Measurements from ENCODE around the gene ZNF664.

ZNF664 gene

DNA sequence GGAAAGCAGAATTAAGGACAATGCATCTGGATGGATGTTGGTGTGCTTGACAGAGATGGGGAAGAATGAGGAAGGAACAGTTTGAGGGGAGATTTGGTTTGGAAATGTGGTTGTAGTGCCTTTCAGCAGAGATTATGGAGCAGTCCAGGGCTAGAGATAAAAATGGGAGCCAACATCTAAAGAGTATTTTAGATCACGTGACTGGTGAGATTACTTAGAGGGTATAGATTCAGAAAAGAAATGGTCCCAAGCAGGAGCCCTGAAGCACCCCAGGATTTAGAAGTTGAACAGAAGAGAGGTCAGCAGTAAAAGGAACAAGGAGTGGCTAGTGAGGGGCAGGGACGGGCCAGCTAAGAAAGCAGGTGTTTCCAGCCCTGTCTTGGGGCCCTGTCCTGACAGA, 29.6 kb downstream of the ZNF664 start:
- no peaks in the 10 kb centered on the region for H3K4me1 ChIP-seq (ENCODE audit: insufficient read depth, low read length)
- no peak for ATAC-seq (ENCODE audit: insufficient read depth, low read depth)
- H3K9me3 ChIP-seq (ENCODE audit: insufficient read depth, low read length, severe bottlenecking) = no peaks in the 10 kb centered on the region
- H3K27me3 ChIP-seq (ENCODE audit: insufficient read depth, low read length, poor library complexity) = no peaks in the 10 kb centered on the region
- H3K79me2 ChIP-seq (ENCODE audit: insufficient read depth, low read length) = peaks cover 48% of the 10 kb centered on the region
- H3K27ac ChIP-seq (ENCODE audit: low read length) = no peak overlapping the region
- H3K4me3 ChIP-seq (ENCODE audit: low read depth in 1 of 2, low read length in 2 of 2) = no peak overlapping the region
- peaks cover 82% of the 10 kb centered on the region for H3K36me3 ChIP-seq (ENCODE audit: insufficient read depth, low read length)
- H4K20me1 ChIP-seq (ENCODE audit: insufficient read depth, low read length) = peaks cover 54% of the 10 kb centered on the region
- no peak for TF ChIP-seq EZH2 (IDR thresholded peaks at IDR 0.05; ENCODE audit: borderline replicate concordance, low read depth, low read length, severe bottlenecking)
- TF ChIP-seq, protein P1, sequence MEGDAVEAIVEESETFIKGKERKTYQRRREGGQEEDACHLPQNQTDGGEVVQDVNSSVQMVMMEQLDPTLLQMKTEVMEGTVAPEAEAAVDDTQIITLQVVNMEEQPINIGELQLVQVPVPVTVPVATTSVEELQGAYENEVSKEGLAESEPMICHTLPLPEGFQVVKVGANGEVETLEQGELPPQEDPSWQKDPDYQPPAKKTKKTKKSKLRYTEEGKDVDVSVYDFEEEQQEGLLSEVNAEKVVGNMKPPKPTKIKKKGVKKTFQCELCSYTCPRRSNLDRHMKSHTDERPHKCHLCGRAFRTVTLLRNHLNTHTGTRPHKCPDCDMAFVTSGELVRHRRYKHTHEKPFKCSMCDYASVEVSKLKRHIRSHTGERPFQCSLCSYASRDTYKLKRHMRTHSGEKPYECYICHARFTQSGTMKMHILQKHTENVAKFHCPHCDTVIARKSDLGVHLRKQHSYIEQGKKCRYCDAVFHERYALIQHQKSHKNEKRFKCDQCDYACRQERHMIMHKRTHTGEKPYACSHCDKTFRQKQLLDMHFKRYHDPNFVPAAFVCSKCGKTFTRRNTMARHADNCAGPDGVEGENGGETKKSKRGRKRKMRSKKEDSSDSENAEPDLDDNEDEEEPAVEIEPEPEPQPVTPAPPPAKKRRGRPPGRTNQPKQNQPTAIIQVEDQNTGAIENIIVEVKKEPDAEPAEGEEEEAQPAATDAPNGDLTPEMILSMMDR (IDR thresholded peaks at IDR 0.05; ENCODE audit: borderline replicate concordance, extremely low read depth, low read length, poor library complexity, severe bottlenecking) = no peak
- H2AFZ ChIP-seq (ENCODE audit: low read depth, low read length) = no peak overlapping the region
- no peak for DNase-seq
- H3K4me2 ChIP-seq (ENCODE audit: insufficient read depth, low read length) = no peak overlapping the region
- H3K9ac ChIP-seq (ENCODE audit: low read depth, low read length) = no peak overlapping the region

DNA sequence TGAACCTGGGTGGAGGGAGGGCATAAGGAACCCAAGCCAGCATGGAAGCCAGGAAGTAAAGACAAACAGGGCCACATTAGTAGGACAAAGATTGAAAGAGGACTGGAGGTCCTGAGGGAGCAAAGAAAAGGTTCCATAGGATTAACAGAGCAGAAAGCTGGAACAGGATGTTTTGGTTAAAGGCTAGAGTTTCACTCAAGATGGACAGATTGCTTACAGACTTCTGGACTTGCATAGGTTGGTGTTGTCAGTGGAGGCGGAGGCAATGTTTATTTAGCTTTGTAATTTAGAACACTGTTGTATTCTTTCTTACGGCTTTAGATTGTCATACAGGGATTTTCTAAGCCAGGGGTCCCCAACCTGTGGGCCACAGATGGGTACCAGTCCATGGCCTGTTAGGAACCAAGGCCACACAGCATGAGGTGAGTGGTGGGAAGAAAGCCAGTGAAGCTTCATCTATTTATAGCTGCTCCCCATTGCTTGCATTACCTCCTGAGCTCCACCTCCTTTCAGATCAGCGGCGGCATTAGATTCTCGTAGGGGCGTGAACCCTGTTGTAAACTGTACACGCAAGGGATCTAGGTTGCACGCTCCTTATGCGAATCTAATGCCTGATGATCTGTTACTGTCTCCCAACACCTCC, 31.3 kb downstream of the ZNF664 start:
- peaks cover 39% of the 10 kb centered on the region; the same call in 1 of the 2 replicates for H3K79me2 ChIP-seq (ENCODE audit: insufficient read depth, low read length)

DNA sequence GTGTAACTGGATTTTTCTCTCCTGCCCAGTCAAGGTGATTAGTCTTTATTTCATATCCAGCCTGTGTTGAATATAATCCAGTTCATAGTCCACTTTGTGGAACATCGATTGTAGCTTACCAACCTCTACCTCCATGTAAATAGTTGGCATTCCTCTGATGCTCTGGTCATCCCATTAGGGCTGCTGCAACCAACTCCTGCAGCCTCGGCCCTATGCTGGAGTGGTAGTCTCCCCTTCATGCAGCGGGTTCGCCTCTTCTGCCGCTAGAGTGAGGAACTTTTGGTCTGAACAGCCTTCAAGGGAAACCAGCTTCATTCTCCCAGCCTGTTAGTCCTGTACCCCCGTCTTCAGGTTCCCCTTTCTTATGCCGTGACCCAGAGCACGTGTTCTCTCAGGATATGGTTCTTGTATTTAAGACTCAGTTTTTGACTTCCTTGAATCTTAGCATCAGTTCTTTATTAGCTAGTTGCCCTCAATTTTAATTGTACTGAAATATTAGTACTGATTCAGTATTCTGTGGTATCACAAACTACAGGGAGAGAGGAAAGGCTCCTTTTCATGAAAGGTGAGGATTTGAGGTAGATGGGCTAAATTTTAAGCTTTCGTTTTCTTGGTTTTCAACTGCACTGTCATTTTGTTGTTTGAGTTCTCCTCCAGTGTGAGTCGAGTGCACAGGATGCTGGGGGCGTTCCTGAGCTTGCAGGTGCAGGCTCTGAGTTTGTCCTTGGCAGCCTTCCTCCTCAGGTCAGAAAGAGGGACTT, 33.2 kb downstream of the ZNF664 start:
- no peak overlapping the region for H2AFZ ChIP-seq (ENCODE audit: low read depth, low read length)
- H3K27ac ChIP-seq (ENCODE audit: low read length) = no peak overlapping the region
- H3K79me2 ChIP-seq (ENCODE audit: insufficient read depth, low read length) = peaks cover 25% of the 10 kb centered on the region; the same call in 1 of the 2 replicates
- H3K36me3 ChIP-seq (ENCODE audit: insufficient read depth, low read length) = peaks cover 64% of the 10 kb centered on the region
- no peak overlapping the region for H3K9ac ChIP-seq (ENCODE audit: low read depth, low read length)
- H3K4me1 ChIP-seq (ENCODE audit: insufficient read depth, low read length) = no peaks in the 10 kb centered on the region
- no peaks in the 10 kb centered on the region for H3K9me3 ChIP-seq (ENCODE audit: insufficient read depth, low read length, severe bottlenecking)
- no peak for ATAC-seq (ENCODE audit: insufficient read depth, low read depth)
- no peaks in the 10 kb centered on the region for H3K27me3 ChIP-seq (ENCODE audit: insufficient read depth, low read length, poor library complexity)
- H3K4me3 ChIP-seq (ENCODE audit: low read depth in 1 of 2, low read length in 2 of 2) = no peak overlapping the region
- DNase-seq = no peak
- H3K4me2 ChIP-seq (ENCODE audit: insufficient read depth, low read length) = no peak overlapping the region
- peaks cover 40% of the 10 kb centered on the region for H4K20me1 ChIP-seq (ENCODE audit: insufficient read depth, low read length)
- TF ChIP-seq EZH2 (IDR thresholded peaks at IDR 0.05; ENCODE audit: borderline replicate concordance, low read depth, low read length, severe bottlenecking) = no peak
- TF ChIP-seq, protein P1 (IDR thresholded peaks at IDR 0.05; ENCODE audit: borderline replicate concordance, extremely low read depth, low read length, poor library complexity, severe bottlenecking) = no peak

More for the DNA sequence above, 31.3 kb downstream of the ZNF664 start:
- H3K4me1 ChIP-seq (ENCODE audit: insufficient read depth, low read length) = no peaks in the 10 kb centered on the region
- peaks cover 68% of the 10 kb centered on the region for H3K36me3 ChIP-seq (ENCODE audit: insufficient read depth, low read length)
- ATAC-seq (ENCODE audit: insufficient read depth, low read depth) (no peak), DNase-seq (no peak)
- H3K4me2 ChIP-seq (ENCODE audit: insufficient read depth, low read length) = no peak overlapping the region
- TF ChIP-seq EZH2 (IDR thresholded peaks at IDR 0.05; ENCODE audit: borderline replicate concordance, low read depth, low read length, severe bottlenecking) = no peak
- TF ChIP-seq, protein P1 (IDR thresholded peaks at IDR 0.05; ENCODE audit: borderline replicate concordance, extremely low read depth, low read length, poor library complexity, severe bottlenecking) = no peak
- H3K27ac ChIP-seq (ENCODE audit: low read length) = no peak overlapping the region
- no peaks in the 10 kb centered on the region for H3K9me3 ChIP-seq (ENCODE audit: insufficient read depth, low read length, severe bottlenecking)
- no peak overlapping the region for H2AFZ ChIP-seq (ENCODE audit: low read depth, low read length)
- no peak overlapping the region for H3K9ac ChIP-seq (ENCODE audit: low read depth, low read length)
- peaks cover 50% of the 10 kb centered on the region for H4K20me1 ChIP-seq (ENCODE audit: insufficient read depth, low read length)
- H3K4me3 ChIP-seq (ENCODE audit: low read depth in 1 of 2, low read length in 2 of 2) = no peak overlapping the region
- no peaks in the 10 kb centered on the region for H3K27me3 ChIP-seq (ENCODE audit: insufficient read depth, low read length, poor library complexity)

Measured in DND-41 (cell line).